GM12878 (cell line): Measurements from ENCODE around the gene CA11. TPM values are rescaled to one million over a fixed set of nuclear protein-coding genes. Genes with fewer than 3 reads are reported as not detected.

Experiments used
- ATAC-seq: fragments of 200-7000 bp; cut with Tn5 transposase; 3 replicates; pipeline ENCODE4 v1.9.1; 2020; ENCODE audit warnings: mild to moderate bottlenecking, moderate library complexity
- BruUV-seq: library from RNA; stranded (reverse); fragments of 400-500 nt; replicated peaks from 2 replicates; lab custom pipeline; 2021; lab: Mats Ljungman, UMichigan
- CTCF ChIA-PET: fragments of 300-600 bp; sonication (Branson Sonifier 250); formaldehyde crosslinking; extraction: SDS; loops from one replicate; lab custom pipeline; 2021; ENCODE audit warnings: inconsistent platforms; lab: Yijun Ruan, JAX
- POLR2A ChIA-PET: fragments of 350-600 bp; formaldehyde crosslinking; extraction: SDS; loops from one replicate; lab custom pipeline; 2021; ENCODE audit warnings: inconsistent platforms; lab: Charles Lee
- RAD21 ChIA-PET: fragments of 300-600 bp; sonication (Branson Sonifier 250); formaldehyde crosslinking; loops from one replicate; lab custom pipeline; 2023; ENCODE audit warnings: antibody characterized with exemption; ENCODE audit not compliant: unreplicated experiment; lab: Charles Lee
- SMC1A ChIA-PET: fragments of 300-600 bp; sonication (Branson Sonifier 250); formaldehyde crosslinking; loops from one replicate; lab custom pipeline; 2023; ENCODE audit not compliant: unreplicated experiment, uncharacterized antibody; lab: Charles Lee
- DNase-seq: peaks from one replicate; pipeline ENCODE4 v3.0.0-alpha.2; 2011; ENCODE audit warnings: low read depth, low spot score
- FAIRE-seq: peaks from 3 replicates; lab custom pipeline; 2011; peaks lifted over from hg19 to GRCh38; lab: Jason Lieb, UNC
- H2AFZ ChIP-seq: 2 replicates; pipeline ENCODE4 v1.6.0; 2011; ENCODE audit warnings: low read depth, low read length, control low read depth; ENCODE audit not compliant: control insufficient read depth
- H3K27ac ChIP-seq: 2 replicates; pipeline ENCODE4 v1.5.1; 2011; ENCODE audit warnings: control low read depth; ENCODE audit not compliant: control insufficient read depth, insufficient read depth
- H3K27me3 ChIP-seq, 2 experiments: replicated peaks in 1 of 2; 2 replicates each; pipeline versions ENCODE4 v1.6.0 to v1.6.1; 2011; ENCODE audit warnings: low read length in 1 of 2; ENCODE audit not compliant: control insufficient read depth in 2 of 2, insufficient read depth in 2 of 2
- H3K36me3 ChIP-seq, 2 experiments: 2 replicates each; pipeline ENCODE4 v1.5.1; 2011; ENCODE audit warnings: low read length in 1 of 2; ENCODE audit not compliant: control insufficient read depth in 2 of 2, insufficient read depth in 2 of 2
- H3K4me1 ChIP-seq: 2 replicates; pipeline ENCODE4 v1.6.1; 2011; ENCODE audit warnings: mild to moderate bottlenecking, low read length, moderate library complexity, mixed read lengths; ENCODE audit not compliant: control insufficient read depth, insufficient read depth
- H3K4me2 ChIP-seq: 2 replicates; pipeline ENCODE4 v1.6.0; 2011; ENCODE audit warnings: control low read depth; ENCODE audit not compliant: control insufficient read depth, insufficient read depth
- H3K4me3 ChIP-seq: fragments of 200-600 bp; sonication (generic); 2 replicates; pipeline ENCODE4 v1.5.1; 2016
- H3K79me2 ChIP-seq: 2 replicates; pipeline ENCODE4 v1.6.0; 2011; ENCODE audit warnings: low read length; ENCODE audit not compliant: control insufficient read depth, insufficient read depth
- H3K9ac ChIP-seq: 2 replicates; pipeline ENCODE4 v1.8.0; 2011; ENCODE audit warnings: low read length, control low read depth, mixed read lengths; ENCODE audit not compliant: control insufficient read depth, insufficient read depth
- H3K9me3 ChIP-seq: replicated peaks from 3 replicates; pipeline ENCODE4 v1.5.1; 2011; ENCODE audit warnings: mild to moderate bottlenecking, low read length; ENCODE audit not compliant: control insufficient read depth, insufficient read depth
- H4K20me1 ChIP-seq: 2 replicates; pipeline ENCODE4 v1.6.0; 2011; ENCODE audit not compliant: control insufficient read depth, insufficient read depth
- EGR1 ChIP-seq, 2 experiments: IDR thresholded peaks; 1 replicate in 1 of 2; 2 replicates in 1 of 2; pipeline ENCODE4 v1.6.1; 2011 to 2012; ENCODE audit warnings: low read depth in 2 of 2, low read length in 2 of 2, borderline replicate concordance in 1 of 2, mild to moderate bottlenecking in 1 of 2, moderate library complexity in 1 of 2
- HCFC1 ChIP-seq: fragments of 150-350 bp; IDR thresholded peaks from 2 replicates; pipeline ENCODE4 v1.6.1; 2014; ENCODE audit warnings: low read length
- IKZF1 ChIP-seq: fragments of 450-650 bp; conservative IDR thresholded peaks from 2 replicates; pipeline ENCODE4 v1.6.1; 2017; ENCODE audit warnings: antibody characterized with exemption, mild to moderate bottlenecking
- MTA3 ChIP-seq: IDR thresholded peaks from 2 replicates; pipeline ENCODE4 v1.6.1; 2012; ENCODE audit warnings: low read length, inconsistent platforms, borderline replicate concordance
- SREBF1 ChIP-seq: IDR thresholded peaks from 2 replicates; pipeline ENCODE4 v1.6.1; 2012; ENCODE audit warnings: mild to moderate bottlenecking, low read length
- TBL1XR1 ChIP-seq: IDR thresholded peaks from 2 replicates; pipeline ENCODE4 v1.6.1; 2012; ENCODE audit warnings: low read depth, low read length, improper control_type of control experiment
- WRNIP1 ChIP-seq: IDR thresholded peaks from 2 replicates; pipeline ENCODE4 v1.6.1; 2011; ENCODE audit warnings: low read depth, low read length, improper control_type of control experiment, borderline replicate concordance
- WGBS: methylation state at CpG from one replicate; pipeline ENCODE4 v1.1.6; 2016; ENCODE audit warnings: low lambda C conversion rate; ENCODE audit not compliant: insufficient replicate concordance, insufficient coverage; ENCODE audit errors: missing lambda C conversion rate; 5-methylcytosine and 5-hydroxymethylcytosine counted together
- in situ Hi-C: fragments of 300-500 bp; cut with MboI; formaldehyde crosslinking; loops from 9 replicates; pipeline ENCODE4 v1.14.3; 2018; ENCODE audit warnings: mixed read lengths
- intact Hi-C: fragments of 100-400 bp; cut with micrococcal nuclease; formaldehyde crosslinking; loops from one replicate; pipeline ENCODE4 v1.14.2; 2022; ENCODE audit not compliant: unreplicated experiment
- polyA plus RNA-seq, 11 experiments: library from polyadenylated mRNA; depleted of rRNA in 4 of 11; unstranded in 6 of 11; stranded (reverse) in 5 of 11; fragments of >200 nt; fragmentation: Nextera tagmentation in 4 of 11; fragmentation: Illumina TruSeq in 1 of 11; extraction: Ambion mirVana in 4 of 11; extraction: Trizol in 1 of 11; gene quantifications; 1 replicate in 1 of 11; 2 replicates in 10 of 11; pipeline versions ENCODE4 v1.2.1 to v1.2.3, GENCODE V29; 2011 to 2016; ENCODE audit warnings: inconsistent platforms in 2 of 11, missing spikeins in 2 of 11, low read depth in 1 of 11
- total RNA-seq, 4 experiments: library from RNA; depleted of rRNA in 3 of 4; stranded (reverse); fragments of >200 nt in 3 of 4; fragmentation: Illumina TruSeq in 1 of 4; extraction: Trizol in 1 of 4; gene quantifications; 2 replicates each; pipeline versions ENCODE4 v1.2.1 to v1.2.3, GENCODE V29; 2013 to 2021
- TF ChIP-seq, protein P1 (sequence below): IDR thresholded peaks from 2 replicates; pipeline ENCODE4 v1.6.1; 2011; ENCODE audit warnings: low read depth, mild to moderate bottlenecking, low read length, moderate library complexity, borderline replicate concordance; ENCODE audit errors: extremely low read depth
- TF ChIP-seq, protein P2 (sequence below): IDR thresholded peaks from 2 replicates; pipeline ENCODE4 v1.6.1; 2012; ENCODE audit warnings: low read depth, low read length, improper control_type of control experiment

Gene CA11
- total and polyA plus RNA-seq, 10 of the 15 experiments (the other 5 are each of a cell fraction or from before 2014, with no cell fraction given) = 1.7 to 7.5 (median 2.4) TPM

DNA sequence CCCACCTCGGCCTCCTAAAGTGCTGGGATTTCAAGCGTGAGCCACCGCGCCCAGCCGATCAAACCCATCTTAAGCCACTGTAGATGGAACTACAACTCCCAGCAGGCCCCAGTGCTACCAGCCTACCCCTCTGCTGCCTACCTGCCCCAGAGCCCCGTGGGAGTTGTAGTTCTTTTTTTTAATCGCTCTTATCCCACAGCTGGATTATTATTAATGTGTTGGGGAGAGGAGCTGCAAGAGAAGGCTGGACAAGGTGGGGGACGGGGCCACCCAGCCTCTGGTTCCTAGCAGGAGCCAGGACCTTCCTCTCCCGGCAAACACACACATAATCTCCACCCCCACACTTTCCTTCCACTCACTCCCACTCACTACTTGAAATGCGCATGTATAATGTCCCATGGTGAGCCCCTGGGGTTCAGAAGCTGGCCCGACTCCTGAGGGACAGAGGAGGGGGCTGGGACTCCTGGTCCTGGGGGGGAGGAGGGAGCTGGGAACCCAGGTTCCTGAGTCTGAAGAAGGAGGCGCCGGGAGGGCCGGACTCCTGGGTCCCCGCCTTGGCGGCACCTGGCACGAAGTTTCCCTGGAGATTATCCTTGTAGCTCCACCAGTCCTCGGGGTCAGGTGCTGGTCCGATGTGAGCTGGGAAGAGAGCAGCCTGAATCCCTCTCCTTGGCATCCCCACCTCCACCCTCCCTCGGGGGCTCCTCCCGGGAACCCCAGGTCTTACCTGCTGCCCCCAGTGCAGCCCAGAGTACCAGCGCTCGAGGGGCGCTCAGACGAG, 958 bp downstream of the CA11 start (continued):
- 0 out of 2 replicates have a peak, but pooled peaks have one; percentile 62 for TF ChIP-seq TBL1XR1
- peak; percentile 84 for TF ChIP-seq SREBF1
- peak in 1 of 2 experiments; percentile 74; a peak in 2 of 3 replicates for TF ChIP-seq EGR1 (IDR thresholded peaks at IDR 0.05; ENCODE audit: borderline replicate concordance in 1 of 2, low read depth in 2 of 2, low read length in 2 of 2)
- TF ChIP-seq MTA3 = no peak
- TF ChIP-seq IKZF1 = peak; percentile 94
- TF ChIP-seq HCFC1 = peak; percentile 99
- TF ChIP-seq, protein P1, sequence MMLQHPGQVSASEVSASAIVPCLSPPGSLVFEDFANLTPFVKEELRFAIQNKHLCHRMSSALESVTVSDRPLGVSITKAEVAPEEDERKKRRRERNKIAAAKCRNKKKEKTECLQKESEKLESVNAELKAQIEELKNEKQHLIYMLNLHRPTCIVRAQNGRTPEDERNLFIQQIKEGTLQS = peak; percentile 79; the same call in 1 of the 2 replicates

DNA sequence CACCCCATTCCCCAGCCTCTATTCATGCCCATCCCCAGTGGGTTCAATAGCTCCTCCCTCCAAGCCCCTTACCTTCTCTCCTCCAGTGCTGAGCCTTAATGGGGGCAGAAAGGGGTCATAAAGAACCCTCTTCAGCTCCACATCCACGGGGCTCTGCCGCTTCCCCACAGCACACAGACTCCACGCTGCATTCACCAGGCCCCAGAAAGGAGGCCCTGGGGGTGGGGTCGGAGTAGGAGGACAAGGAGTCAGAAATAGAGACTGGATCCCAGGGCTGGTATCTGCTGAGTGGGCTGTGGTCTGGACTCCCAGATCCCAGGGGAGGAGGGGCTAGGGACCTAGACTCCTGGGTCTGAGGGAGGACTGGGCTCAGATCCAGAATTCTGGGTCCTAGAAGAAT, 1.6 kb downstream of the CA11 start:
- ATAC-seq (no peak), DNase-seq (no peak), FAIRE-seq (no peak)
- Histone ChIP-seq H2AFZ (no peak overlapping the region), H3K27me3 (no peaks in the 10 kb centered on the region), H3K9ac (no peak overlapping the region), H3K4me2 (no peak overlapping the region), H3K4me3 (no peak overlapping the region), H3K79me2 (no peaks in the 10 kb centered on the region), H3K9me3 (no peaks in the 10 kb centered on the region), H3K27ac (no peak overlapping the region), H3K4me1 (peaks cover 16% of the 10 kb centered on the region), H3K36me3 (no peaks in the 10 kb centered on the region), H4K20me1 (no peaks in the 10 kb centered on the region)
- POLR2A ChIA-PET = no interaction called here
- no TSS peak for BruUV-seq
- SMC1A ChIA-PET = interaction anchor here (1.5 to 2.4 kb wide), 3 partner anchors 30 to 198 kb away, joined by 4 to 13 read pairs (median 11); no protein-coding TSS in a partner anchor
- in situ Hi-C loops (loop anchor here (25.0 kb wide), 1 partner anchor 1243 kb away; the partner anchor contains the start of genes AKT1S1, IL4I1 and TBC1D17), intact Hi-C loops (no loop called here)
- CTCF ChIA-PET = interaction anchor here (1.9 to 3.6 kb wide), 5 partner anchors 25 to 198 kb away, joined by 6 to 31 read pairs (median 17); partner anchors contain the start of genes RPL18 and SPHK2
- 64% methylated on average over 4 of the region's 4 CpGs for WGBS
- TF ChIP-seq WRNIP1 = no peak
- TF ChIP-seq, protein P2, sequence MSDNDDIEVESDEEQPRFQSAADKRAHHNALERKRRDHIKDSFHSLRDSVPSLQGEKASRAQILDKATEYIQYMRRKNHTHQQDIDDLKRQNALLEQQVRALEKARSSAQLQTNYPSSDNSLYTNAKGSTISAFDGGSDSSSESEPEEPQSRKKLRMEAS = no peak
- RAD21 ChIA-PET = interaction anchor here (1.6 to 2.1 kb wide), 5 partner anchors 25 to 198 kb away, joined by 6 to 18 read pairs (median 9); partner anchors contain the start of genes RPL18 and SPHK2
